Gastrocnemius medialis (tissue), 4 donors: ENCODE measurements around the gene KLF15.

Experiments used
- CTCF ChIP-seq, 5 experiments: fragments of 450-650 bp in 3 of 5; fragments of 200-600 bp in 2 of 5; sonication (generic) in 2 of 5; IDR thresholded peaks in 4 of 5; conservative IDR thresholded peaks in 1 of 5; 1 replicate in 4 of 5; 2 replicates in 1 of 5; pipeline ENCODE4 v1.5.1; 2016 to 2019; ENCODE audit warnings: antibody characterized with exemption in 5 of 5, mild to moderate bottlenecking in 3 of 5, moderate library complexity in 3 of 5
- POLR2A ChIP-seq, 2 donors: fragments of 450-650 bp; IDR thresholded peaks; one replicate each; pipeline ENCODE4 v1.6.1; 2017; ENCODE audit warnings: antibody characterized with exemption in 2 of 2, mild to moderate bottlenecking in 2 of 2, moderate library complexity in 2 of 2

GRCh38 chr3:126313580-126314304, 43.5 kb downstream of the KLF15 start:
- no peak for TF ChIP-seq CTCF (IDR thresholded peaks at IDR 0.05 in 4 of 5, conservative IDR thresholded peaks at IDR 0.05 in 1 of 5)
- no peak for TF ChIP-seq POLR2A (IDR thresholded peaks at IDR 0.05)
